Fibroblast of villous mesenchyme (primary cell): ENCODE measurements around the gene HSPD1. TPM values are rescaled to one million over a fixed set of nuclear protein-coding genes. Genes with fewer than 3 reads are reported as not detected.

Experiments used
- DNase-seq: peaks from one replicate; pipeline ENCODE4 v3.0.0-alpha.2; 2010; ENCODE audit warnings: low read depth
- H3K4me3 ChIP-seq: 2 replicates; pipeline ENCODE4 v1.5.1; 2011; ENCODE audit warnings: low read depth, mild to moderate bottlenecking, low read length
- CTCF ChIP-seq: IDR thresholded peaks from 2 replicates; pipeline ENCODE4 v1.5.1; 2012; ENCODE audit warnings: low read depth, mild to moderate bottlenecking, low read length; ENCODE audit not compliant: insufficient read depth
- total RNA-seq: library from RNA; depleted of rRNA; stranded (reverse); fragments of >200 nt; gene quantifications from 2 replicates; pipeline ENCODE4 v1.2.3, GENCODE V29; 2012

Gene HSPD1
- total RNA-seq, 1 donor = 185 TPM

DNA sequence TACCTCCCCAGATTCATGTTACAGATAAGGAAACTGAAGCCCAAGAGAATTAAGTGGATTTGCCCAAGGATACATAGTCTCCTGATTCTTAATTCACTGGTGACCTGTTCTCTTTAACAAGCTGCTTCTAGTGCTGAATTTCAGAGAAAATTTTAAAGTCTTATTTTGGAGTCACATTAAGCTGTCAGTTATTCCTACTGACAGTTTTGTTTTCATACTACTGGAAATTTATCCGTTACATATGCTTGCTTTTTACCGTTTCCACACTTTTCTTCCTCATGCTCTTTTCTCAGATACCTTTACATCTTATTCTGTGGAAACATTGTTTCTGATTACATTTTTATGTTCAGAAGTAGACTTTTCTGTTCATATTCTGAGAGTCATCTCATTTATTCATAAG is 17.5 kb upstream of the HSPD1 start:
- TF ChIP-seq CTCF = no peak
- DNase-seq = no peak
- peak overlapping the region; percentile 95 for H3K4me3 ChIP-seq

GRCh38 chr2:197516393-197516761 is 16.7 kb upstream of the HSPD1 start:
- no peak for TF ChIP-seq CTCF
- peak overlapping the region; percentile 95 for H3K4me3 ChIP-seq
- peak; percentile 44 for DNase-seq

DNA sequence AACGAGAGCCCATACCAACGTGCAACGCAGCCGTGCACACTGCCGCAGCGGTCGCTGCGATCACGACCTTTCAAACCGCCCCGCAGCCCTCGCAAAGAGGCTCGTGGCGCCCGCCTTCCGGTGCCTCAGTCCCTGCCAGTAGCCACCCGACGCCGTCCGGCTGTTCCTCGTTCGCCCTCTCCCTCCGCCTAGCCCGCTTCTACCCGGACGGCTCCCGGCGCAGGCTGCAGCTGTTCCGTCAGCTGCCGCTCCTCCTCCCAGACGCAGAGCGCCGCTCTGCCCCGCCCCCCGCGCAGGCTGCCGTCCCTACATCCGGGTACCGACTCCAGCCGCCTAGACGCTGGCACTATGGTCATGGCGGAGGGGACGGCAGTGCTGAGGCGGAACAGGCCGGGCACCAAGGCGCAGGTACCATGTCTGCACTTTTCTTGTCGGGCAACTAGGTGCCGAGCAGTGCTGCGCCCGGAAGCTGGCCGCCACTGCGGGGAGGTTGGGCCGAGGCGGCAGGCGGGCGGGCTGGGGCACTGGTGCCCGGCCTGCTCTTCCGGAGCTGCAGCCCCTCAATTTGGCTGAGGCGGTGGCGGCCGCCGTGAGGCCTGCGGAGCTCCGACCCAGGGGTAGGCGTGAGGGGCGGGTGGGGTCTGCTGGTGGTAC is 16.2 kb upstream of the HSPD1 start, which contains the start of gene MOB4:
Gene MOB4, plus strand, starts transcription at position 328 of the 654 bp plus-strand sequence. Its CDS starts 21 bp downstream, at position 349.
- peak within 1 kb of the TSS; percentile 95 for H3K4me3 ChIP-seq
- no peak for TF ChIP-seq CTCF
- peak; percentile 95 for DNase-seq

- DNase-seq = peak; percentile 47
- TF ChIP-seq CTCF = no peak
- H3K4me3 ChIP-seq = peak overlapping the region; percentile 95
These were observed 15.7 kb upstream of the HSPD1 start for GRCh38 chr2:197515315-197515738.

DNA sequence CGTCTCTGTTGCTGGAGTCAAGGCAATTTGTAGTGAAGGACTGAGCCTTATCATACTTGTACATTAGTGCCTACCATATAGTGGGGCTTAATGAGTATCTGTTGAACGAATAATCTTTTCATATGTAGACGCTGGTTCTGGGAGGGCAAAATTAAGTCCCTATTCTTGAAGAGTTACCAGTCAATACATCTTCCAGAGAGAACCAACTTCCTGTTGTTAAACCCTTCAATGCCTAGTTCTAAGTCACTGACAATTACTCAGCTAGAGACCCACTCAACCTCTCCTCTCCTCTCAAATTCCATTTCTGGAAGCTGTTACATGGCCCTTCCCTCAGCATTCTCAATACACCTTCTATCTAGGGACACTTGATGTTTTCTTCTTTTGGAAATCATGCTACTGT is 15.1 kb upstream of the HSPD1 start:
- DNase-seq = no peak
- TF ChIP-seq CTCF = no peak
- peak overlapping the region; percentile 95 for H3K4me3 ChIP-seq

DNA sequence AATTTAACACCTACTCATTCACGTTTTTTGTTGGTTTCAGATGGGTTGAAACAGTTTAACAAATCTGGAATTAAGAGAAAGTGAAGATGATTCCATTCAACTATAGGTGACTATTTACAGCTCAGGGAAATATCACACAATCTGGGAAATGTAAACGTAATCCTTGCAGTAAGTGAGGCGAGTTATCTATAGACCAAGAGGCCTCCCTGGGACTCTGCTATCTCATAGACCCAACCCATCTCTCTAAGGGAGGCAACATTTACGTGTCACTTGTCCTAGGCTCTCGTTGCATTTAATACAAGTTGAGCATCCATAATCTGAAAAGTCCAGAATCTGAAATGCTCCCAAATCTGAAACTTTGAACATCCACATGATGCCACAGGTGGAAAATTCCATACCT is 14.3 kb upstream of the HSPD1 start:
- H3K4me3 ChIP-seq = no peak overlapping the region
- no peak for DNase-seq
- no peak for TF ChIP-seq CTCF

DNA sequence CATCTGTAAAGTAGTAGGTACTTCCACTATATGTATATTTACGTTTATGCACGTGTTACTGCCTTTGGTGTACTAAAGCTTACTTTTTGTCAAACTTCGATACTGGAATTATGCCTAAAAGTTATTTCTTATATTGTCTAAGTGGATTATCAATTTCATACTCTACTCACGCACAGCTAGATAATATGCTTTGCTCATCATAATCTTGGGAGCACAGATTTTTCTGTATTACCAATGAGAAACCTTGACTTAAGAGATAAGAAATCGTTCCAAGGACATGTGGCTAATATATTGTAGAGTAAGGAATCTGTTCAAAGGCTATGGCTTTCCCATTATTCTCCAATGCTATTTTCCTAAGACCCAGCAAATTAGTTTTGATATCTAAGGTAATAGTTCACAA is 7.0 kb upstream of the HSPD1 start:
- no peak for DNase-seq
- no peak overlapping the region for H3K4me3 ChIP-seq
- no peak for TF ChIP-seq CTCF
